HCEC 1CT (cell line): ENCODE measurements around the gene CYP4F3.
"Not testable (repeated sequence)": the region's sequence is repeated elsewhere in the genome, so short reads cannot be mapped to it uniquely, and the experiment has no call there.

Source experiments
- DNase-seq: peaks from one replicate; pipeline ENCODE4 v3.0.0-alpha.2; 2017

CYP4F3 gene, protein sequence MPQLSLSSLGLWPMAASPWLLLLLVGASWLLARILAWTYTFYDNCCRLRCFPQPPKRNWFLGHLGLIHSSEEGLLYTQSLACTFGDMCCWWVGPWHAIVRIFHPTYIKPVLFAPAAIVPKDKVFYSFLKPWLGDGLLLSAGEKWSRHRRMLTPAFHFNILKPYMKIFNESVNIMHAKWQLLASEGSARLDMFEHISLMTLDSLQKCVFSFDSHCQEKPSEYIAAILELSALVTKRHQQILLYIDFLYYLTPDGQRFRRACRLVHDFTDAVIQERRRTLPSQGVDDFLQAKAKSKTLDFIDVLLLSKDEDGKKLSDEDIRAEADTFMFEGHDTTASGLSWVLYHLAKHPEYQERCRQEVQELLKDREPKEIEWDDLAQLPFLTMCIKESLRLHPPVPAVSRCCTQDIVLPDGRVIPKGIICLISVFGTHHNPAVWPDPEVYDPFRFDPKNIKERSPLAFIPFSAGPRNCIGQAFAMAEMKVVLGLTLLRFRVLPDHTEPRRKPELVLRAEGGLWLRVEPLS

DNA sequence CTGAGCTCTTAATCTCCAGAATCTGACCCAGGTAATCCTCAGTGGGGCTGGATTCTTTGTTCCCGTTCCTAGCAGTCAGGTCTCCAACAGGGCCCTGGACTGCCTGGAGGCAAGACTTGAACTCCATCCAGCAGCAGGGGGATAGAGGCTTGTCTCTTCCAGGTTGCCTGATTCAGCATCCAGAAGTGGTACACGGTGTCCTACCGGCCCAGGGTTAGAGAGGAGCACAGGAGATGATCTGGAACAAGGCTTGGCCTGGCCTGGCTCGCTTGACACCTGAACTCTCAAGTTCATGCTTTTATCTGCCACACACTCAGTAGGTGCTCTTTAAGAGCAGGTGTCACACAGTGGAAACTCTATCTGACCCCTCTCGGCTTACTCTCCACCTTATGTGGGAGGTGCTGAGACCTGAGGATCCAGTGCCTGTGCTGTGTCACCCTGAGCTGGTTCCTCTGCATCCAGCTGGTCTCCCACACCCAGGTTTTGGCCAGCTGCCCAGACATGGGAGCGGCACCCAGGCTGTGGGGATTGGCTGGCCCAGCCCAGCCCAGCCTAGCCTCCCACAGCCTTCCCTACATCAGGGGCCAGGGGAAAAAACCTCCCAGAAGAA, at the start of gene CYP4F3:
Gene CYP4F3, plus strand, starts transcription at position 604 of the 610 bp plus-strand sequence. CDS start 519 bp downstream, outside the sequence.
- DNase-seq: no peak

DNA sequence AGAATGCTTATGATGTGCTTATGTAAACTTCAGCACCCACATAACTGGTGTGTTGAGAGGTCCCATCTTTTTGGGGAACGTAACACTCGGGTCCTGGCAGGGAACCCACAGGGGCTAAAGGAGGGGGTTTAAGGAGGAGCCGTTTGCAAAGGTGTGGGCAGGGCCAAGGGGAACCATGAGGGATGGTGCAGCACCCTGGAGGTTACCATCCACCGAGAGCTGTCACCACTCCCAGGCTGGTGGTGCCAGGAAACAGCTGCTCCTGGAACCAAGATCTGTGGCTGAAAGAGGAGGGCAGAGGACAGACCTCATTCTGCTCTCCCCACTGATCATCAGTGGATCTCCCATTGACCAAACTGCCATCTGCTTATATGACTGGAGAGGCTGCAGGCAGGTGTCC, 48.9 kb upstream of the CYP4F3 start:
- no peak for DNase-seq

DNA sequence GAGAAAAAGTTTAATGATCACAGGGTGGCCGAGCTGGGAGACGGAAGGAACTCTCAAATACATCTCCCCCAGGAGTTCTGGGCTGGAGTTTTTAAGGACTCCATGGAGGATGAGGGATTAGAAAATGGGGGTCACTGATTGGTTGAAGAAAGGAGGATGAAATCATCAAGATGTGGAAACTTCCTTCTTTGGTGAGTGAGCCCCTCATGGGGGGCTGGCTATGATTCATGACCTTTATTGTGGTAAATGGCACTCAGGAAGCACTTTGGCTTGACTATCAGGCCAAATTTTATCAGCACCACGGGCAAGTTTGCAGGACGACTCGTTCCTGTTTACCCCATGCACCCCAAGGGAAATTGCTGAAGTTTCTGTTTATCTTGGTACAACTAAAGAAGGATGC, 48.2 kb upstream of the CYP4F3 start:
- DNase-seq: not testable (repeated sequence)

DNA sequence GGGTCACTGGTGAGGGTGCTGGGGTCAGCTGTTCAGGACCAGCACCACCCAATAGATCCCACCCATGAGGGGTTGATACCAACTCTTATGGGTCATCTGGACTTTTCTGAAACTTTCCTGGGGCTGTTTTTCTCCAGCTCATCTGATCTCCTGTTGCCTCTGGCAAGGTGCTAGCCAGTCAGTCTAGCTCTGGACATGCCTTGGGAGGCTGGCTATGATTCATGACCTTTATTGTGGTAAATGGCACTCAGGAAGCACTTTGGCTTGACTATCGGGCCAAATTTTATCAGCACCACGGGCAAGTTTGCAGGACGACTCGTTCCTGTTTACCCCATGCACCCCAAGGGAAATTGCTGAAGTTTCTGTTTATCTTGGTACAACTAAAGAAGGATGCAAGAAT, 46.9 kb upstream of the CYP4F3 start:
- not testable (repeated sequence) for DNase-seq

DNA sequence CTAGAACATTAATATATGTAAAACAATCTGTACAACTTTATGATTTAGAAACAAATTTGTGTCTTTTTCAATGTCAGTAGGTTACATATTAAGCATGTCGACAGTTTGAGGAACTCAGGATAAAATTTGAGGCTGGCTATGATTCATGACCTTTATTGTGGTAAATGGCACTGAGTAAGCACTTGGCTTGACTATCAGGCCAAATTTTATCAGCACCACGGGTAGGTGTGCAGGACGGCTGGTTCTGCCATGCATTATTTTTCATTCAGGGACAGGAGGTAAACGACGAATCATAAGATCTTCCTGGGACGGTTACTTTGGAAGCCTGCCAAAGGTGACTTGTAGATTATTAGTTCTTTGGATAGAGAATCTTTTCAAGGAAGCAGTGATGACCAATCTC, 45.6 kb upstream of the CYP4F3 start:
- DNase-seq: no peak

DNA sequence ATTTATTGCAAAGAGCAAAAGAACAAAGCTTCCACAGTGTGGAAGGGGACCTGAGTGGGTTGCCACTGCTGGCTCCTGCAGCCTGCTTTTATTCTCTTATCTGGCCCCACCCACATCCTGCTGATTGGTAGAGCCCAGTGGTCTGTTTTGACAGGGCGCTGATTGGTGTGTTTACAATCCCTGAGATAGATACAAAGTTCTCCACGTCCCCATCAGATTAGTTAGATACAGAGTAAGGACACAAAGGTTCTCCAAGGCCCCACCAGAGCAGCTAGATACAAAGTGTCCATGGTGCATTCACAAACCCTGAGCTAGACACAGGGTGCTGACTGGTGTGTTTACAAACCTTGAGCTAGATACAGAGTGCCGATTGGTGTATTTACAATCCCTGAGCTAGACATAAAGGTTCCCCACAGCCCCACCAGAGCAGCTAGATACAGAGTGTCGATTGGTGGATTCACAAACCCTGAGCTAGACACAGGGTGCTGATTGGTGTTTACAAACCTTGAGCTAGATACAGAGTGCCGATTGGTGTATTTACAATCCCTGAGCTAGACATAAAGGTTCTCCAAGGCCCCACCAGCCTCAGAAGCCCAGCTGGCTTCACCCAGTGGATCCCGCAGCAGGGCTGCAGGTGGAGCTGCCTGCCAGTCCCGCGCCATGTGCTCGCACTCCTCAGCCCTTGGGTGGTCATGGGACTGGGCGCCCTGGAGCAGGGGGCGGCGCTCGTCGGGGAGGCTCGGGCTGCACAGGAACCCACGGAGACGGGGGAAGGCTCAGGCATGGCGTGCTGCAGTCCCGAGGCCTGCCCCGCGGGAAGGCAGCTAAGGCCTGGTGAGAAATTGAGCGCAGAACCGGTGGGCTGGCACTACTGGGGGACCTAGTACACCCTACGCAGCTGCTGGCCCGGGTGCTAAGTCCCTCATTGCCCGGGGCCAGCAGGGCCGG, 32.4 kb upstream of the CYP4F3 start:
- not testable (repeated sequence) for DNase-seq

GRCh38 chr19:15609261-15609660, 31.4 kb upstream of the CYP4F3 start:
- no peak for DNase-seq

- DNase-seq: no peak
Observed at GRCh38 chr19:15612342-15612741, 28.4 kb upstream of the CYP4F3 start.

DNA sequence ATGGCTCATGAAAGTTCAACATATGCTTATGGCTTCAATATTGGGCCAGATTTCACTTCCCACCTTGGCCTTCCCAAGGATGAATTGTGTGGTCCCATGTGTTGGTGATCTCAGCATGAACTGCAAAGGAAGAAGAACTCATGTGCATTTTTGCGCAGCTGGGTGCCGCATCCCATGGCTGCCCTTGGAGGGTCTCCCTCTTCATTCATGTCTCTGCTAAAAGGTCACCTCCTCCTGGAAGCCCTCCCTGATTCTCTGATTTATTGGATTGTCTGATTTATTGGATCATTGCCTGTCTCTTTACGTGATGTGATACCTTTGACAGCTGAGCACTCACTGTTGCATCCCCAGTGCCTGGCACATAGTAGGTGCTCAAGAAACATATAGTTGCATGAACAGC, 27.4 kb upstream of the CYP4F3 start:
- no peak for DNase-seq

DNA sequence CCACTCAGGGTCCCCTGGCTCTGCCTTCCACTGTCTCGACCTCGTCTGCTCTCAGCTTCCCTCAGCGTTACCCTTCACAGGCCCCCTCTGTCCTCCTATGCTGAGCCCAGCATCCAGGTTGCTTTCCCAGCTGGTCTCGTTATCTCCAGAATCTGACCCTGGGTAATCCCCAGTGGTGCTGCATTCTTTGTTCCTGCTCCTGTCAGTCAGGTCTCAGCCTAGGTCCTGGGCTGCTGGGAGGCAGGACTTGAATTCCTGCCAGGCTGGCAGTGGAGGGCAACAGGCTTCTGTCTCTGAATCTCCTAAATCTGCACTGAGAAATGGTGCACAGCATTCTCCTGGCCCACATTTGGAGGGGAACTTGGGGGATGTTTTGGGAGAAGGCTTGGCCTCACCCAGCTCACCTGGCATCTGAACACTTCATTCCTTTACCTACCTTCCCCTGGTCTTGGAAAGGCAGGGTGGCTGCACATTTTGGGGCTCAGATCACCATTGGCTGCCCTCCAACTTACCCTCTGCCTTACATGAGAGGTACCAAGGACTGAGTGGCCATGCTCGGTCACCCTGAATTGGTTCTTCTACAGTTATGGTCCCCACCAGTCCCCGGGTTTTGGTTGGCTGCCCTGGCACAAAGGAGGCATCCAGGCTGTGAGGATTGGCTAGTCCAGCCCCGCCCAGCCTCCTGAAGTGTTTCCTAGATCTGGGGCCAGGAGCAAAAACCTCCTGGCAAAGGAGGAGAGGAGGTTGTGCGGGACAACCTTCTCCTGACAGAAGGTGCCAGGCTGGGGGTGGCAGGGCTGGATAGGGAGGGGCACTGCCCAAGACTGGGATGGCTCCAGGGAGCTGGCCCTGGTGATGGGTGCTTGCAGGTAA, 26.0 kb upstream of the CYP4F3 start, which contains the start of gene CYP4F8:
Gene CYP4F8, plus strand, starts transcription at position 712 of the 873 bp plus-strand sequence. CDS start 399 bp downstream, outside the sequence.
- no peak for DNase-seq

DNA sequence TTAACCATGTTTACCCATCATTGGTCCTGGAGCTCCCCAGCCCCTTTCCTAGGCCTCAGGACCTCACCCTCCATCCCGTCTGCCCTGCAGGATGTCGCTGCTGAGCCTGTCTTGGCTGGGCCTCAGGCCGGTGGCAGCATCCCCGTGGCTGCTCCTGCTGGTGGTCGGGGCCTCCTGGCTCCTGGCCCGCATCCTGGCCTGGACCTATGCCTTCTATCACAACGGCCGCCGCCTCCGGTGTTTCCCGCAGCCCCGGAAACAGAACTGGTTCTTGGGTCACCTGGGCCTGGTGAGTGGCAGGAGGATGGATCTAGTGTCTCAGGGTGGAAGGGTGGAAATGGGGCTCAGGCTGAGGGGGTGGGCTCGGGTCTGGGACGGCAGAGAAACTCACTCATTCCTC, 25.2 kb upstream of the CYP4F3 start:
- DNase-seq: no peak

DNA sequence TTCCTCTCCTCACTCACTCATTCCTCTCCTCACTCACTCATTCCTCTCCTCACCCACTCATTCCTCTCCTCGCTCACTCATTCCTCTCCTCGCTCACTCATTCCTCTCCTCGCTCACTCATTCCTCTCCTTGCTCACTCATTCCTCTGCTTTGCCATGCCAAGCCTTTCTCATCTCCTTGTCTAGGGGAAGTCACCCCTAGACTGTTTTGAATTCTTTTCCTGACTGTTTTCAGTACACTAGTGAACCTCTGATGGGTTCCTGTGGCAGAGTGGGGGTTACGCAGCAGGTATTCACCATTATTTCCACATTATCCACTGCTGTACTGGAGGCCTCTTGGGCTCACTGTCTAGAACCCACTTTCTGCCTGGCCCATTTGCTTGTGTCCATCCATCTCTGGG, 24.5 kb upstream of the CYP4F3 start:
- DNase-seq: no peak

GRCh38 chr19:15616627-15617270, 23.9 kb upstream of the CYP4F3 start:
- DNase-seq: no peak

DNA sequence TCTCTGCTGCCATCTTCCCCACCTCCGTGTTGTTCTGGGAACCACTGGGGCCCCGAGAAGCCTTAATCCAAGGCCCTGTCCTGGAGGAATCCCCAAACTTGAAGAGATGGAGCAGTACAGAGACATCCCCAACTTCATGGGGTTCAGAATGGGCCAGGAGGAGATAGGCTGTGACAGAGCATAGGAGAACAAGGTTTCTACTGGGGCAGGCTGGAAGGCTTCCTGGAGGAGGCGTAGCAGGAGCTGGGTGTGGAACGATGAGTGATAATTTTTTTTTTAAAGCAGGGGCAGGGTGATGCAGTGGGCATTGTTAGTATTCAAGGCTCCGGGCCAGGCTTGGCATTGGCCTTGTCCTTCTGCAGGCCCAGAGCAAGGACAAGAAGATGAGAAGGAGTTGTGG, 22.4 kb upstream of the CYP4F3 start:
- no peak for DNase-seq

DNA sequence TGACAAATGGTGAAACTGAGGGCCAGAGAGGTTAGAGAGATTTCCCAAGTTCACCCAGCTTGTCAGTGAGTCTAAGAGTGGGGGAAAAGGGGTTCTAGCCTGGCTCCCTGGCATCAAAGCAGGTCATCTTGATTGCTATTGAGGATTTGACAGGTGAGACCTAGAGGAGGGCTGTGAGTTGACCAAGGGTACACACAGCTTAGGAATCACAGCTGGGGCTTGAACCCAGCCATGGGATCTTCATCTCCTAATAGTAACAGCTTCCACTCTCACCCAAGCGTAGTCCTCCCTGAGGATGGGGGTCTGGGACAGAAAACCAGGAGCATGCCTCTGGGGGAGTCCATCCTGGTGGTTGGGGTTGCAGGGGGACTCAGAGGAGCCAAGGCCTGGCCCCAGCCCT, 18.9 kb upstream of the CYP4F3 start:
- no peak for DNase-seq

DNA sequence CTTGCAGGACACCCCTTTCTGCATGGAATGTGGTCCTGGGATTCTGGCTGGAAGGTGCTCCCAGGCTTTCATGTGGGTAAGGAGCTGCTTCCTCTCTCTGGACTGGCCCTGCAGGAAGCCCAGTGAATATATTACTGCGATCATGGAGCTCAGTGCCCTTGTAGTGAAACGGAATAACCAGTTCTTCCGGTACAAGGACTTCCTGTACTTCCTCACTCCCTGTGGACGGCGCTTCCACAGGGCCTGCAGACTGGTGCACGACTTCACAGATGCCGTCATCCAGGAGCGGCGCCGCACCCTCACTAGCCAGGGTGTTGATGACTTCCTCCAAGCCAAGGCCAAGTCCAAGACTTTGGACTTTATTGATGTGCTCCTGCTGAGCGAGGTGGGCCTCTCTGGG, 17.7 kb upstream of the CYP4F3 start:
- no peak for DNase-seq

DNA sequence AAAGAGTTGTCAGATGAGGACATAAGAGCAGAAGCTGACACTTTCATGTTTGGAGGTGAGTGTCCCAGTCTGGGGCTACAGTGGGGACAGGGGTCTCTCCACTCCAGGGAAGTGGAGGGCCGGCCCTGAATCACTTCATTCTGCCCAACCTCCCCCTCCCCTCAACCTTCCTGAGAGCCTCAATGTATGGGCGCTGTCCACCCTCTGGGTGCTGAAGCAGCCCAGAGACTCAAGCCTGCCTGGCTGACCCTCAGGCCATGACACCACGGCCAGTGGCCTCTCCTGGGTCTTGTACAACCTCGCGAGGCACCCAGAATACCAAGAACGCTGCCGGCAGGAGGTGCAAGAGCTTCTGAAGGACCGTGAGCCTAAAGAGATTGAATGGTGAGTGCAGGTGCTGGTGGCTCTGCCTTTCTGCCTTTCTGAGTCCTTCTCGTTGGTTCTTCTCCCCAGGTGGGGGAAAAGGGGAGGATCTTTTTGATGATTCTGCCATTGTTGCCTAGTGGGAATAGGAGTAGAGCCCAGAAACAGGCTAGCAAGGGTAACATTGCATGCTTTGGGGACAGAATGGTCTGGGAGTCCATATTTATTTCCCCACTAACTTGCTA, 16.9 kb upstream of the CYP4F3 start:
- no peak for DNase-seq

- DNase-seq: no peak
Observed at GRCh38 chr19:15628236-15629002, 12.3 kb upstream of the CYP4F3 start.

GRCh38 chr19:15629003-15629880, 11.5 kb upstream of the CYP4F3 start:
- DNase-seq: peak; percentile 22
